BE2C (cell line): ENCODE measurements around the gene ZNF451.

Experiments used
- DNase-seq: peaks from one replicate; pipeline ENCODE4 v3.0.0-alpha.2; 2020
- H3K27me3 ChIP-seq: fragments of 250-450 bp; sonication (Bioruptor Pico); 2 replicates; pipeline ENCODE4 v1.5.1; 2020; ENCODE audit warnings: mild to moderate bottlenecking
- H3K36me3 ChIP-seq: fragments of 250-450 bp; sonication (Bioruptor Pico); 2 replicates; pipeline ENCODE4 v1.5.1; 2020; ENCODE audit warnings: mild to moderate bottlenecking
- H3K4me1 ChIP-seq: fragments of 250-450 bp; sonication (Bioruptor Pico); 2 replicates; pipeline ENCODE4 v1.5.1; 2020
- H3K4me3 ChIP-seq: 2 replicates; pipeline ENCODE4 v1.5.1; 2011; ENCODE audit warnings: low read depth, low read length
- H3K9me3 ChIP-seq: fragments of 250-450 bp; sonication (Bioruptor Pico); 2 replicates; pipeline ENCODE4 v1.5.1; 2020
- CTCF ChIP-seq: IDR thresholded peaks from 2 replicates; pipeline ENCODE4 v1.5.1; 2012; ENCODE audit warnings: mild to moderate bottlenecking, low read depth, low read length

ZNF451 gene

DNA sequence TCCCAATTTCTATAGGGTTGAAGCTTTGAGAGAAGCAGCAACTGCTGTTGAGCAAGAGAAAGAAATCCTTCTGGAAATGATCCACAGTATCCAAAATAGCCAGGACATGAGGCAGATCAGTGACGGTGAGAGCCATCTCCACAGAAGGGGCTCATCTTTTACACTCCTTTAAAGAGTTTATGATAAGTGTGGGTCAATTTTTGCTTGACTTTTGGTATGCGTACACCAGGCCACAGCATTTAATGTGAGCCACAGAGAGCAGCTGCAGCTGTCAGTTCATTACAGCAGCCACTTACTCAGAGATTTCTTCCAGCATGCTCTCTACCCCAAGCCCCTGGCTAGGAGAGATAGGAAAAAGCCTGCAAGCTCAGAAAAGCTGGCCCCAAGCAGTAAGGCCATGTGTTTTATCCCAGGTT is 92.0 kb downstream of the ZNF451 start:
- no peaks in the 10 kb centered on the region for H3K9me3 ChIP-seq
- TF ChIP-seq CTCF, result no peak
- no peaks in the 10 kb centered on the region for H3K4me1 ChIP-seq
- no peak overlapping the region for H3K4me3 ChIP-seq
- peak; percentile 18 for DNase-seq
- H3K27me3 ChIP-seq, result no peaks in the 10 kb centered on the region
- H3K36me3 ChIP-seq, result peaks cover 19% of the 10 kb centered on the region

DNA sequence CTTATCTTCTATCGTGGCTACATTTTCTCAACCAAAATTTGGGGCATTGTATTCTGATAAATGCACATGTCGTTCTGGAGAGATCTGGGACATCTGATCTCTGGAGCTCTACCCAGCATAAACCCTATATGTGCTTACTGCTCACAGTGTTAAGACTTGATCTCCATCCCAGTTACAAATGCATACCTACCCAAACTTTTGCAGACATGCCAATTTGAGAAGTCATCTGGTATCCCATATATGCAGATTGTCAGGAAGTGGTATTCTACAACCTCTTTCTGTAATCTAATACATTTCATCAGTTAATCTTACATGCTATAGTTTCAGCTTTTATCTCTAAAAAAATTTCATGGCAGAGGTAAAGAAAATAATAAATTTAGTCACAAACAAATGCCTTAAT is 93.3 kb downstream of the ZNF451 start:
- Histone ChIP-seq H3K4me1 (no peaks in the 10 kb centered on the region), H3K27me3 (no peaks in the 10 kb centered on the region), H3K4me3 (no peak overlapping the region), H3K9me3 (no peaks in the 10 kb centered on the region), H3K36me3 (peaks cover 19% of the 10 kb centered on the region)
- no peak for DNase-seq
- no peak for TF ChIP-seq CTCF

DNA sequence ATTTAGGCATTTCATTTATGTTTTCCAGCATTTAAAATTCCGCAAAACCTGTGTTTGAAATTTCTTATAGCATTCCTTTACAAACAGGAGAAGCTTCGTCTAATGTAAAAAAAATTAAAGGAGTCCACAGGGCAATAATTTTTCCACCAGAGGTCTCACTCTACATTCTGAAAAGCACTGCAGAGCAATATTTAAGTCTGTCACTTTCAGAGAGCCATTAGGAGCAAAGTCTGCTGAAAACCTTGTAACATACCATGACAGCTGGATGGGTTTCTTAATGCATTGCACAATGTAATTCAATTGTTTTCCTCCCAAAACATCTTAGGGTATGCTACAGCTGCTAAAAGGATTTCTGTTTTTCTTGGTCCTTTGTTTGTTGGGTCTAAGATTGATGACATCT is 100.2 kb downstream of the ZNF451 start:
- Histone ChIP-seq H3K4me1 (no peaks in the 10 kb centered on the region), H3K9me3 (no peaks in the 10 kb centered on the region), H3K27me3 (no peaks in the 10 kb centered on the region), H3K4me3 (no peak overlapping the region), H3K36me3 (peaks cover 29% of the 10 kb centered on the region)
- TF ChIP-seq CTCF, result peak; percentile 24; the same call in 1 of the 2 replicates
- no peak for DNase-seq

DNA sequence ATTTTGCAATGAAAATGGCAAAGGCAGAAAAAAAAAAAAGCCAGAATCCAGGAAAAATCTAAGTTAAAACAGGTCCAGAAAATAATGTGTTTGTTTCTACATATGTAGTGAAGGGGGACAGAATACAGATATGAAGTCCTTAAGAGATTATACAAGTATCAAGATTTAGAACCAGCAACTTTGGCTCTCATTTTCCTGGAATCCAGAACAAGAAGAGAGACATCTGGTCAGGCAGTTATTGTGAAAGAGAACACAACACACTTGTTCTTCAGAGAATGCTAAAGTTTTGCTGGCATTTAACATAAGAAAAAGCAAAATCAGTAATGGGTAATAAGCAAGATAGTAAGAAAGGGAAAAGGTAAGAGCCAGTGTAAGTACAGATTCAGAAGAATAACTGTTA is 103.2 kb downstream of the ZNF451 start:
- DNase-seq, result no peak
- Histone ChIP-seq H3K27me3 (no peaks in the 10 kb centered on the region), H3K36me3 (peaks cover 29% of the 10 kb centered on the region)

GRCh38 chr6:57195457-57195856 is 105.5 kb downstream of the ZNF451 start:
- DNase-seq, result no peak
- Histone ChIP-seq H3K9me3 (no peaks in the 10 kb centered on the region), H3K4me1 (no peaks in the 10 kb centered on the region), H3K36me3 (peaks cover 22% of the 10 kb centered on the region), H3K4me3 (no peak overlapping the region), H3K27me3 (no peaks in the 10 kb centered on the region)
- TF ChIP-seq CTCF, result no peak

More for the DNA sequence above, 103.2 kb downstream of the ZNF451 start:
- H3K9me3 ChIP-seq, result no peaks in the 10 kb centered on the region
- H3K4me3 ChIP-seq, result no peak overlapping the region
- H3K4me1 ChIP-seq, result no peaks in the 10 kb centered on the region
- no peak for TF ChIP-seq CTCF

- no peak for TF ChIP-seq CTCF
- no peak overlapping the region for H3K4me3 ChIP-seq
- H3K4me1 ChIP-seq, result no peaks in the 10 kb centered on the region
- H3K9me3 ChIP-seq, result no peaks in the 10 kb centered on the region
- no peak for DNase-seq
- no peaks in the 10 kb centered on the region for H3K36me3 ChIP-seq
- H3K27me3 ChIP-seq, result no peaks in the 10 kb centered on the region
Observed at GRCh38 chr6:57198926-57199636, 109.1 kb downstream of the ZNF451 start.
